ENCODE data around the gene IGF2BP2. TPM values are rescaled to one million over a fixed set of nuclear protein-coding genes. Genes with fewer than 3 reads are reported as not detected.
"Not testable (repeated sequence)": the region's sequence is repeated elsewhere in the genome, so short reads cannot be mapped to it uniquely, and the experiment has no call there.

Gene IGF2BP2
- total RNA-seq, 1 experiment from 2014 or later = 42.2 TPM

GRCh38 chr3:185815391-185816282 lies 9.2 kb downstream of the IGF2BP2 start:
- in situ Hi-C loops (cut with HindIII; ENCODE audit: low sequenced_read_pairs) = loop anchor here (5.0 kb wide), 1 partner anchor 78 kb away; no protein-coding TSS in a partner anchor
- DNase-seq (ENCODE audit: low spot score) = no peak

GRCh38 chr3:185813691-185814215 lies 11.1 kb downstream of the IGF2BP2 start:
- DNase-seq (ENCODE audit: low spot score) = no peak
- in situ Hi-C loops (cut with HindIII; ENCODE audit: low sequenced_read_pairs) = no loop called here

GRCh38 chr3:185813205-185813604 lies 11.6 kb downstream of the IGF2BP2 start:
- in situ Hi-C loops (cut with HindIII; ENCODE audit: low sequenced_read_pairs) = no loop called here
- DNase-seq (ENCODE audit: low spot score) = no peak

DNA sequence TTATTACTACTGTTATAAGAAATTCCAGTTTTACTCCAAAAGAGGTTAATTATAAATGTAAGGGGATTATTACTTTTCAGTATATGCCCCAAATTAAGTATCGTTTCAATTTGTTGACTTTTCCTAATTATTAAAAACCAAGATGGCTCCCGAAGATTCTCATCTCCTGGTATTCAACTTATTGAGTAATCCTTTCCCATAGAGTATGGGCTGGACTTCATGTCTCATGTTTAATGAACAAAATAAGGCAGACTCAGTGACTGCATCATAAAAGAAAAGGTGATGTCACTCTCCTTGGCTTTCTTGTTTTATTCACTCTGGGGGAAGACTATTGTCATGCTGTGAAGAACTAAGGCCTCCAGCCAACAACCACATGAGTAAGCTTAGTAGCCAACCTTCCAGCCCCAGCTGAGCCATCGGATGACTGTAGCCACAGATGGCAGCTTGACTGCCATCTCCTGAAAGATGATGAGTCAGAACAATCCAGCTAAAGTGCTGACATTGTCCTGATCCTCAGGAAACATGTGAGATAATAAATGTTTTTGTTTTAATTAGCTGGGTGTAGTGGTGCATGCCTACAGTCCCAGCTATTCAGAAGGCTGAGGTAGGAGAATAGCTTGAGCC lies 17.3 kb downstream of the IGF2BP2 start:
- in situ Hi-C loops (cut with HindIII; ENCODE audit: low sequenced_read_pairs) = no loop called here
- DNase-seq (ENCODE audit: low spot score) = no peak

- in situ Hi-C loops (cut with HindIII; ENCODE audit: low sequenced_read_pairs); DNase-seq (ENCODE audit: low spot score): not testable (repeated sequence)
Measured at GRCh38 chr3:185798831-185799110, 26.1 kb downstream of the IGF2BP2 start.

- in situ Hi-C loops (cut with HindIII; ENCODE audit: low sequenced_read_pairs) = no loop called here
- DNase-seq (ENCODE audit: low spot score) = no peak
Measured at GRCh38 chr3:185797993-185798830, 26.6 kb downstream of the IGF2BP2 start.

- DNase-seq (ENCODE audit: low spot score) = no peak
- in situ Hi-C loops (cut with HindIII; ENCODE audit: low sequenced_read_pairs) = no loop called here
Measured at GRCh38 chr3:185797108-185797881, 27.5 kb downstream of the IGF2BP2 start.

DNA sequence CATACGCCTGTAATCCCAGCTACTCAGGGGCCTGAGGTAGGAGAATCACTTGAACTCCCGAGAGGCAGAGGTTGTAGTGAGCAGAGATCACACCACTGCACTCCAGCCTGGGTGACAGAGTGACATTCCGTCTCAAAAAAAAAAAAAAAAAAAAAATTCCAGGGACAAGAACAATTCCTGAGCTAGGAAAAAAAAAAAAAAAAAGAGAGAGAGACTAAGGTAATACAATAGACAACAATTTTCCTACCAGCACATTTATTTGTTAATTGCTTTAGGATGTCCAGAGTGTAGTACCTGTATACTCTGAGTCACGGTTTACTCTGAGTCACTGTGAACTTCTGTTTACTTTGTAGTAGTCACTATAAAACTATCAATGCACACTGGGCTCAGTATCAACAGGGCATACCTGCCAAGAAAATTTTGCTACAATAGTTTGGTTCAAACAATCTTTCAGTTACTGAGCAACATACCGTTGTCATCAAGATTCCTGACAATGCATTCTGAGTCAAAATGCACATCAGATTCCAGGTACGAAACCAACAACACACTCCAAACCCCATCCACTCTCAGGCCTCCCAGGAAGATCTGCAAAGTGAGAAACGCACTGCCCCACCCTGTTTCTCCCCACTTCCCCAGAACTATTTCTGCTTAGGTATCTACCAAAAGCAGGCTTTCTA lies 28.3 kb downstream of the IGF2BP2 start:
- in situ Hi-C loops (cut with HindIII; ENCODE audit: low sequenced_read_pairs) = no loop called here
- no peak for DNase-seq (ENCODE audit: low spot score)

- in situ Hi-C loops (cut with HindIII; ENCODE audit: low sequenced_read_pairs) = no loop called here
- DNase-seq (ENCODE audit: low spot score) = no peak
Measured at GRCh38 chr3:185793381-185793780, 31.5 kb downstream of the IGF2BP2 start.

DNA sequence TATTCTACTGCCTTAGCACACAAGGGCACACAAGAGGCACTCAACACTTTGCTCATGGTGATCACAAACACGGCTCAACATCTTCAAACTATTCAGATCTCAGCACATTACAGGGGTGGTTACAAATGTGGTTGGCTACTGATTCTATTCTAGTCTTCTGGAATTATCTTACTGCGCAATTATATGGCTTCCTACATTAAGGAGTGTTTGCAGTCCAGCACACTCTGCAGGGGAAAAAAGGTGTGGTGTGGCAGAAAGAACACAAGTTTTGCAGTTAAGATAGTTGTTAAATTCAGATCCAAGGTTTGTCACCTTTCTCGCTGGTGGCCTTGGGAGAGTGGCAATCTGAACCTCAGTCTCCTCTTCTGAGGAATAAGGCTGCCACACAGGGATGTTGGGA lies 31.9 kb downstream of the IGF2BP2 start:
- no peak for DNase-seq (ENCODE audit: low spot score)
- in situ Hi-C loops (cut with HindIII; ENCODE audit: low sequenced_read_pairs) = no loop called here

DNA sequence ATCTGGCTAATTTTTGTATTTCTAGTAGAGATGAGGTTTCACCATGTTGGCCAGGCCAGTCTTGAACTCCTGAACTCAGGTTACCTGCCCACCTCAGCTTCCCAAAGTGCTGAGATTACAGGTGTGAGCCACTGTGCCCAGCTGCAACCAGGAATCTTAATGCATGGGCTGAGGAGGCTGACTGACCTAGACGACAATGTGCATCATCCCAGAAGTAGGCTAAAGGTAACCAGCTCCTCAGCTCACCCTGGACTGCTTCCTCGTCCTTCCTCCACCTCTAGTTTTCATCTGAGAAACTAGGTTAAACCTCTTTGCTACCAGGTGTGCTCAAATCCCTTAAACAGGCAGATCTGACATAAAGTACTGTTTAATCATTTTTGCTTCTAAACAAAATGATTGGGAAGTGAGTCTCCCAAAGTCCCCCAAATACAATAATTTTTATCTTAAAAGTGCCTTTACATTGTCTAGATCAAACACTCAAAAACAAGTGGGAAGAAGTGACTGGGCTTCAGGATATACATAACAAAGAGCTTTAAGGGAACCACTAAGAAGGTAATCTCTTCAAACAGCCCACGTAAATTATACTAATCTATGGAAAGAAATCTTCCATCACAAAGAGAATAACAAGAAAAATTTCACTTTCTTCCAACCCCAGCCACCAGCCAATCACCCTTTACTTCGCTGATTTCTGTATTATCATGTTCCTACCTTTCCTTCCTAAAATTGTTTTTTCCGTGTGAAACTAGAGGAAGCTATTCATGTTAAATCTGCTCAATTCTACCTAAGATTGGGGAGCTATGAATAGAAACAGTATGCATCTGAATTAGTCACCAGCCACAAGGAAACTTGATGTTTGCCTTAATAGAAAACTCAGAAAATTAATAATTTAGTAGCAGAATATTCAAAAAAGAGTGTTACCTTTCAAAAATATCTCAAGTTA lies 34.7 kb downstream of the IGF2BP2 start:
- in situ Hi-C loops (cut with HindIII; ENCODE audit: low sequenced_read_pairs) = no loop called here
- DNase-seq (ENCODE audit: low spot score) = no peak

DNA sequence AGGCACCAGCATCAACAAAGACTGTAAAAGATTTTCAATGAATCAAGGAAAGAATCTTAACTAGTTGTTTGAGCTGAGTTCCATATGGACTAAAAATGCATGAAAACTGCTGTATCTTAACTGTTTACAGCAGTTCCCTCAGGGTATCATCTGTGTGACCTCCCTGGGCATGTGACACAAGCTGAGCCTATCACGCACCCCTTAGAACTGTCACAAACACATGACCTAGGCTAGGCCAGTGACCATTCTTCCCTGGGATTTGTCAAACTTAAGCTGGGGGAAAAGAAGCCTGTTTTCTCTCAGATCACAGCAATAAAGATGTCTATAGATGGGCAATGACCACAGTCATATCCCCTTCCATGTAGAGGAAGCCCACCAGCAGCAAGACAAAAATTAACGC lies 35.7 kb downstream of the IGF2BP2 start:
- DNase-seq (ENCODE audit: low spot score) = no peak
- in situ Hi-C loops (cut with HindIII; ENCODE audit: low sequenced_read_pairs) = no loop called here

DNA sequence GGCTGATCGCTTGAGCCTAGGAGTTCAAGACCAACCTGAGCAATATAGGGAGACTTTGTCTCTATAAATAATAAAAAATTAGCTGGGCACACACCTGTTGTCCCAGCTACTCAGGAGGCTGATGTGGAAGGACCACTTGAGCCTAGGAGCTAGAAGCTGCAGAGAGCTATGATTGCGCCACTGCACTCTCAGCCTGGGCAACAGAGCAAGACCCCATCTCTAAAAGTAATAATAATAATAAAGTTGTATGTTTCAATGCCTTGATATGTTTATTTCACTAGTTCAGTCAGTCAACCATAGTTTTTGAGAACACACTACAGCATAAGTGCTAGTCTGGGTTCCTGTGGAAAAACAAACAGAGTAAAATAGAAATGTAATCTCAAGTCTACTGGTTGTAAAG lies 36.5 kb downstream of the IGF2BP2 start:
- in situ Hi-C loops (cut with HindIII; ENCODE audit: low sequenced_read_pairs) = no loop called here
- DNase-seq (ENCODE audit: low spot score) = no peak

DNA sequence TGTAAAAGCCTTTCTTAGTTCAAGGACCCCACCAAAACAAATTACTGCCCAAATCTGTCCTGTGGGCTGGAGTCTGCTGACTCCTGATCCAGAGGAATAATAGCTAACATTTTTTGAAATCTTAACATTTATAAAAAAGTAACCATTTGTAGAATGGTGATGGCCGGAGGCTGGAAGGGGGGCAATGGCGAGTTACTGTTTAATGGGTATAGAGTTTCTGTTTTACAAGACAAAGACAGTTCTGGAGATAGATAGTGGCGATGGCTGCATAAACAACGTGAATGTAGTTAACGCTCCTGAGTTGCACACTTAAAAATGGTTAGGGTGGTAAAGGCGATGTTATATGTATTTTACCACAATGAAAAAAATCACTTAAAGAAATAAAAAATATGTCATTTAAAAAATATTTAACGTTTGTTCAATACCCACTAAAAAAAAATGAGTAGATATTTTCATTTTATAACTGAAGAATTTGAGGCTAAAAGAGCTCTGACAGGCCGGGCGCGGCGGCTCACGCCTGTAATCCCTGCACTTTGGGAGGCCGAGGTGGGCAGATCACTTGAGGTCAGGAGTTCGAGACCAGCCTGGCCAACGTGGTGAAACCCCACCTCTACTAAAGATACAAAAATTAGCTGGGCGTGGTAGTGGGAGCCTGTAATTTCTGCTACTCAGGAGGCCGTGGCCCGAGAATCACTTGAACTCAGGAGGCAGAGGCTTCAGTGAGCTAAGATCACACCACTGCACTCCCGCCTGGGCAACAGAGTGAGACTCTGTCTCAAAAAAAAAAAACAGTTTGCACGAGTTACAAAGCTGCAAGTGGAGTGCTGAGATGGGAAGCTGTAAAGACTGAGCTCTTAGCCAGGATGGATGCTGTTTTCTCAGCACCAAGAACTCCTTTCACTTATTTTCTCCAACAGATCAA lies 37.6 kb downstream of the IGF2BP2 start:
- in situ Hi-C loops (cut with HindIII; ENCODE audit: low sequenced_read_pairs) = no loop called here
- DNase-seq (ENCODE audit: low spot score) = no peak

DNA sequence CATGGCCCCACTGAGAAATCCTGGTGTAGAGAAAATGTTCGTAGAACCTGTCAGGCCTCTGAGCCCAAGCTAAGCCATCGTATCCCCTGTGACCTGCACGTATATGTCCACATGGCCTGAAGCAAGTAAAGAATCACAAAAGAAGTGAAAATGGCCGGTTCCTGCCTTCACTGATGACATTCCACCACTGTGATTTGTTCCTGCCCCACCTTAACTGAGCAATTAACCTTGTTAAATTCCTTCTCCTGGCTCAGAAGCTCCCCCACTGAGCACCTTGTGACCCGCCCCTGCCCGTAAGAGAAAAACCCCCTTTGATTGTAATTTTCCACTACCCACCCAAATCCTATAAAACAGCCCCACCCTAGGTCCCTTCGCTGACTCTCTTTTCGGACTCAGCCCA lies 38.6 kb downstream of the IGF2BP2 start:
- in situ Hi-C loops (cut with HindIII; ENCODE audit: low sequenced_read_pairs); DNase-seq (ENCODE audit: low spot score): not testable (repeated sequence)

- no peak for DNase-seq (ENCODE audit: low spot score)
- in situ Hi-C loops (cut with HindIII; ENCODE audit: low sequenced_read_pairs) = no loop called here
Measured at GRCh38 chr3:185784317-185784716, 40.5 kb downstream of the IGF2BP2 start.

Measured in G401 (cell line).